ENCODE results near the gene ZSWIM5.
"Not testable (repeated sequence)": the region's sequence is repeated elsewhere in the genome, so short reads cannot be mapped to it uniquely, and the experiment has no call there.

ZSWIM5 gene

GRCh38 chr1:45005761-45006160 is 200.6 kb downstream of the ZSWIM5 start:
- no peak for DNase-seq

DNA sequence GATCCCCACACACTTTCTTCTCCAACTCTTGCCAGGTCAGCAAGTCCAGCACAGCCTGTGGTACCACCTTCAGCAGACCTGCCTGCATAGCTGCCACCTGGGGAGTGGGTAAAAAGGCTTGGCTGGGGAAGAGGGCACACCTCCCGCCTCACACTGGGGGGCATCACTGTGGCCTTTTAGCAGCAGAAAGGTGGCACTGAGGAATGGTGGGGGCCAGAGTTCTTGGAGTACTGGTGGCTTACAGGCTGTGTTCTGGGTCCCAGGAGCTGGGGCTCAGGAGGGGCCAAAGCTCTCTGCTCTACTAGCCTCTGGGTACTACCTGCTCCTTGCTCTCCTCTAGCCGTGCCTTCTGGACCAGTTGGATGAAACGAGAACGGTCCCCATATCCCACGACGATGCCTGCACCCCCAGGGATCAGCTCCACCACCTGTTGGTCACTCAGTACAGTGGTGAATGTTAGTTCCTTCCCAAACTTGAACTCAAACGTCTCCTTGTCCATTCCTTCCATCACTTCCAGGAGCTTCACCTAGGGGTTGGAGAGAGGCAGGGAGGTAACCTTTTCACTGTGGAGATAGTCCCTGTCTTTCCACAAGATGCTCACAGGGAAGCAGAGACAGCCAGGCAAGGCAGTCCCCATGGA is 202.0 kb downstream of the ZSWIM5 start:
- DNase-seq: no peak

GRCh38 chr1:45003741-45004140 is 202.7 kb downstream of the ZSWIM5 start:
- no peak for DNase-seq

GRCh38 chr1:45002650-45003645 is 203.5 kb downstream of the ZSWIM5 start:
- no peak for DNase-seq

GRCh38 chr1:45001576-45001975 is 204.8 kb downstream of the ZSWIM5 start:
- DNase-seq: not testable (repeated sequence)

GRCh38 chr1:45001011-45001481 is 205.4 kb downstream of the ZSWIM5 start:
- DNase-seq: peak in 1 of 56 donors; percentile 2

DNA sequence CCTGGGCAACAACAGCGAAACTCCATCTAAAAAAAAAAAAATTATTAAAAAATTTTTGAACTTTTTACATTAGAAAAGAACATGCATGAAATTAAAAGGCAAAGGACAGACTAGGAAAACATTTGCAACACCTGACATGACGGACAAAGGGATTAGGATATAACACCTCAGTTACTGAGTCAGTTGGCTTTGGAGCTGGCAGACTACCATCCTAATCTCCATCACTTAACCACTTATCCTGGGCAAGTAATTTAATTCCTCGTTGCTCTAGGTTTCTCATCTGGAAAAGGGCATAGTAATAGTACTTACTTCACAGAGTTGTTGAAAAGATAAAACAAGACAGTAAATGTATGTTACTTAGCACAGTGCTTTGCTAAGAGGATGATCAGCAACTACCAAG is 207.2 kb downstream of the ZSWIM5 start:
- DNase-seq: no peak

DNA sequence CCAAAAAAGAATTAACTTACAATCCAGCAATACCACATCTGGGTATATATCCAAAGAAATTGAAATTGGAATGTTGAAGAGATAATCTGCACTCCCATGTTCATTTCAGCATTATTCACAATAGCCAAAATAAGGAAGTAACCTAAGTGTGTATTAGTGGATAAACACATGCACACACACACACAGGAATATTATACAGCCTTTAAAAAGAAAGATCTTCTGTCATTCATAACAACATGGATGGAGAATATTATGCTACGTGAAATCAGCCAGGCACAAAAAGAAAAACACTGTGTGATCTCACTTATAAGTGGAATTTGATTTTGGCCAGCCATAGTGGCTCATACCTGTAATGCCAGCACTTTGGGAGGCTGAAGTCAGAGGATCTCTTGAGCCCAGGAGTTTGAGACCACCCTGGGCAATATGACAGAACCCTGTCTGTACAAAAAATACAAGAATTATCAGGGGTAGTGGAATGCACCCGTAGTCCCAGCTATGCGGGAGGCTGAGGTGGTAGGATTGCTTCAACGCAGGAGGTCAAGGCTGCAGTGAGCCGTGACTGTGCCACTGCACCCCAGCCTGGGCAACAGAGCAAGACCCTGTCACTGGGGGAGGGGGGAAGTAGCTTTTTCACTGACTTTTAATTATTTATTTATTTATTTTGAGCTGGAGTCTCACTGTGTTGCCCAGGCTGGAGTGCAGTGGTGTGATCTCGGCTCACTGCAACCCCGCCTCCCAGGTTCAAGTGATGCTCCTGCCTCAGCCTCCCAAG is 210.8 kb downstream of the ZSWIM5 start:
- DNase-seq: no peak

GRCh38 chr1:44994309-44994898 is 212.0 kb downstream of the ZSWIM5 start:
- DNase-seq: no peak

GRCh38 chr1:44988531-44989156 is 217.8 kb downstream of the ZSWIM5 start:
- DNase-seq: no peak

GRCh38 chr1:44985747-44986359 is 220.6 kb downstream of the ZSWIM5 start:
- no peak for DNase-seq

- not testable (repeated sequence) for DNase-seq
Measured at GRCh38 chr1:44977372-44977771, 229.0 kb downstream of the ZSWIM5 start.

DNA sequence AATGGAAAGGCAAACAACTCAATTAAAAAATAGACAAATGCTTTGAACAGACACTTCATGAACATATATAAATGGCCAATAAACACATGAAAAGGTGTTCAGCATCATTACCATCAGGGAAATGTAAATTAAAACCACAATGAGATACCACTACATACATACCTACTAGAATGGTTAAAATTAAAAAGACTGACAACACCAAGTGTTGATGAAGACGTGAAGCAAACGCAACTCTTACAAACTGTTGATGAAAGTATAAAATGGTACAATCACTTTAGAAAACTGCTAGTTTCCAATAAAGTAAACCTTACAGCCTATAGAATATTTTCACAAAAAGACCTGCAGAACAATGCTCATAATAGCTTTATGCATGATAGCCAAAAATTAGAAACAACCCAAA is 230.2 kb downstream of the ZSWIM5 start:
- no peak for DNase-seq

GRCh38 chr1:44973645-44974044 is 232.8 kb downstream of the ZSWIM5 start:
- no peak for DNase-seq

- DNase-seq: no peak
Measured at GRCh38 chr1:44970317-44970716, 236.1 kb downstream of the ZSWIM5 start.

Data from nucleus accumbens (tissue), 56 donors.